Muscle layer of duodenum (tissue), 2 donors: Measurements from ENCODE around the gene NHSL2.

Experiments used
- H3K27ac ChIP-seq: one replicate; pipeline ENCODE4 v1.7.0; 2013; ENCODE audit warnings: mild to moderate bottlenecking, low read length
- H3K27me3 ChIP-seq: one replicate; pipeline ENCODE4 v1.7.0; 2013; ENCODE audit warnings: low read depth, mild to moderate bottlenecking, control low read depth, low read length
- H3K36me3 ChIP-seq, 2 donors: one replicate each; pipeline ENCODE4 v1.7.0; 2013; ENCODE audit warnings: low read length in 2 of 2, control low read depth in 1 of 2, mild to moderate bottlenecking in 1 of 2; ENCODE audit not compliant: insufficient read depth in 2 of 2, control insufficient read depth in 1 of 2
- H3K4me1 ChIP-seq, 2 donors: one replicate each; pipeline ENCODE4 v1.7.0; 2013; ENCODE audit warnings: low read length in 2 of 2, mild to moderate bottlenecking in 2 of 2, control low read depth in 1 of 2, moderate library complexity in 1 of 2; ENCODE audit not compliant: insufficient read depth in 2 of 2, control insufficient read depth in 1 of 2
- H3K4me3 ChIP-seq, 2 donors: one replicate each; pipeline ENCODE4 v1.7.0; 2013; ENCODE audit warnings: low read length in 2 of 2, low read depth in 1 of 2, mild to moderate bottlenecking in 1 of 2
- H3K9me3 ChIP-seq, 2 donors: one replicate each; pipeline ENCODE4 v1.7.0; 2013; ENCODE audit warnings: low read length in 2 of 2, control low read depth in 1 of 2, mild to moderate bottlenecking in 1 of 2; ENCODE audit not compliant: control insufficient read depth in 1 of 2
- donor health status: healthy.

NHSL2 gene

DNA sequence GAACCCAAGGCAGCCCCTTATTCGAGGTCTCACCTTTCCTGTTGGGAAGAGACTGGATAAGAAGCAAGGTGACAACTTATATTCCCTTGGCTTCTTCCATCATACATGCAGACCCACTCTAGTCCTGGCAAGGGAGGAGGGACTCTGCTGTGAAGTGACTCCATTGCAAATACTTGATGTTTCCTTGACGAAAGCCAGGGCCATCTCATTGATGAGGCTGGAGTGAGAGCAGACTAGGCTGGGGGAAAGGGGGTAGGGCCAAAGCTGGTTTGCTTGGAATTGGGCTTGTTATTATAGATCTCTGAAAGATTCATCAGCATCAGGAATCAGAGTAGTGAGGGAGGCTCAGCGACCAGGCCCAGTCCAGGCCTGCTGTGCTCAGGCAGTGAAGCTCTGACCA is 2.3 kb upstream of the NHSL2 start:
- H3K27ac ChIP-seq: no peak overlapping the region
- H3K36me3 ChIP-seq: no peaks in the 10 kb centered on the region
- H3K4me1 ChIP-seq: peaks cover 0 to 4% of the 10 kb centered on the region in 2 donors
- no peaks in the 10 kb centered on the region for H3K9me3 ChIP-seq
- H3K4me3 ChIP-seq: no peak overlapping the region
- no peaks in the 10 kb centered on the region for H3K27me3 ChIP-seq

DNA sequence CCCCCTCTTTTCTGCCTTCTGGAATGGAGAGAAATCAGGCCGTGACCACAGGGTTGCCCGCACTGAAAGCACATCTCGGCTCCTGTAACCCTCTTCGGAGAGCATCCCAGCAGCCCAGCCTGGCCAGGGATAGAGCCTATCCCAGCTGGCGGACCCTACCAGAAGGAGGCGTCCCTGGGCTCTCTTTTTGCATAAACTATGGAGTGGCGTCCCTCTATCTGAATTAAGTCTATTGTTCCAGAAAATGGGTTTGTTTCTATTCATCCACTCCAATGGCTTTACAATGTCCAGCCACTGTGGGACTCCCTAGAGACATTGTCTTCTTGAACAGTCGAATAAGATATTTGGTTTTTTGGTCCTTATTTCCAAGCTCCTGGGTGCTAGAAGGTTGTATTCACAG is 689 bp upstream of the NHSL2 start:
- Histone ChIP-seq H3K9me3 (no peaks in the 10 kb centered on the region), H3K27me3 (no peaks in the 10 kb centered on the region), H3K4me1 (peaks cover 0 to 4% of the 10 kb centered on the region in 2 donors), H3K27ac (no peak overlapping the region), H3K4me3 (peak overlapping the region; percentile 11 to 61), H3K36me3 (no peaks in the 10 kb centered on the region)

DNA sequence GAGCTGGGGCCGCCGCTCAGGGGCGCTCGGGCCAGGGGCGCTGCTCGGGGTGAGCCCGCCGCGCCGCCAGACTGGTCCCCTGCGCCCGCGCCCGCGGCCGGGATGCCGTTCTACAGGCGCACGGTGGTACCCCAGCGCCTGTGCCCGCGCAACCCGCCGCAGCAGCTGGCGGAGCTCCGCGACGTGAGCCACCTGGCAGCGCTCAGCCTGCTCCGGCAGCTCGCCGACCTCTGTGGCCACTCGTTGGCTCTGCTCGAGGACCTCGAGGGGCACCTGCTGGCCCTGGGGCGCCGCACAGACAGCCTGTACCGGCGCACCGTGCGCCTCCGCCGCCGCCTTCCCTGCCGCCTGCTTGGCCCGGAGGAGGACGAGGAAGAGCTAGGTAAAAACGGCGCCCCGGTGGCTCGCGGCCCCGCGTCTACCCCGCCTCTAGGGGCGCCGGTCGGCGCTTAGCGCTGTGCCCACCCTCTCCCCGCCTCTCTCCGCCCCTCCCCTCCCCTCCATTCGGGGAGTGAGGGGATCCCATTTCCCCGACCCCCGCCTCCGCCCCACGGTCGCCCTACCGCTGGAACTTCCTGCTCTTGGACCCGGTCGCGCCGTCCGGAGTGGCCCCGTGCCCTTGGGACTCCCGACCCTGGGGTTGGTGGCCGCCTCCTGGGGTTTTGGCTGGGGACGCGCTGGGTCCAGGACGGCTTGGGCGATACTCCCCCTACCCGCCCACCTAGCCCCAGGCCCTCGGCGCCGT is 513 bp downstream of the NHSL2 start:
- Histone ChIP-seq H3K36me3 (no peaks in the 10 kb centered on the region), H3K4me3 (peak overlapping the region; percentile 30 to 61), H3K27me3 (no peaks in the 10 kb centered on the region), H3K9me3 (no peaks in the 10 kb centered on the region), H3K4me1 (peaks cover 0 to 4% of the 10 kb centered on the region in 2 donors), H3K27ac (no peak overlapping the region)

DNA sequence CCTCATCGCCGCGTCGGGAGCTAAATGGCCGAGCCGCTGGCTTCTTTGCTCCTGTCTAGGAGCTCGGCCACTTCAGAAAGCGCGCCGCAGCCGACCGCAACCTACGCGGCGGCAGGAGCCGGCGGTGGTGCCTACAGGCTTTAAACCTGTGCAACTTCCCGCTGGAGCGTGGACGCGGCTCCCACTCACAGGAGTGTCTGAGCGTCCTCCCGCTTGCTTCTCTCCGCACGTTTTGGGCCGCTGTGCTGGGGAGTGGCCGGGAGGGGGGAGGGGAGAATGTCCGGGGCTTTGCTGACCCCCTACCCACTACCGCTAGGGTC is 1.0 kb downstream of the NHSL2 start:
- Histone ChIP-seq H3K4me3 (peak overlapping the region; percentile 30 to 61), H3K27me3 (no peaks in the 10 kb centered on the region), H3K27ac (no peak overlapping the region), H3K9me3 (no peaks in the 10 kb centered on the region), H3K4me1 (peaks cover 0 to 4% of the 10 kb centered on the region in 2 donors), H3K36me3 (no peaks in the 10 kb centered on the region)

DNA sequence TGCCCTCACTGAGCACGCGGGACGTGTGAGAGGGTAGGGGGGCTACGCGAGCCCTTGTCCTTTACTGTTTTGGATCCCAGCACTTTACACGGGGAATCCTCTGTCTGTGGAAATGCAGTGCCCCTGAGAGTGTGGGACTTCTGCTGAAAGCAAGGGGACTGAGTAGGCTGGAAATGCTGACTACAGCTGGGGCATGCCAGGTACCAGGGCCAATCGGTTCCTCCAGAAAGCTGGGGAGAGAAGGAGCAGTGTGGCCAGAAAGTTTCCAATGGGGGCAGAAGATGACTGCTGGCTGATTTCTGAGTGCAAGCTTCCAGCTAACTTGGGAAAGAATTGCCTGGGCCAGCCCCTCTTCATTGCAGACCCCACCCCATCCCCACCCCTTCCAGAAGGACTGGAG is 1.5 kb downstream of the NHSL2 start:
- peak overlapping the region; percentile 30 to 61 for H3K4me3 ChIP-seq
- no peaks in the 10 kb centered on the region for H3K36me3 ChIP-seq
- H3K9me3 ChIP-seq: no peaks in the 10 kb centered on the region
- H3K27me3 ChIP-seq: no peaks in the 10 kb centered on the region
- peaks cover 0 to 4% of the 10 kb centered on the region in 2 donors for H3K4me1 ChIP-seq
- H3K27ac ChIP-seq: no peak overlapping the region

DNA sequence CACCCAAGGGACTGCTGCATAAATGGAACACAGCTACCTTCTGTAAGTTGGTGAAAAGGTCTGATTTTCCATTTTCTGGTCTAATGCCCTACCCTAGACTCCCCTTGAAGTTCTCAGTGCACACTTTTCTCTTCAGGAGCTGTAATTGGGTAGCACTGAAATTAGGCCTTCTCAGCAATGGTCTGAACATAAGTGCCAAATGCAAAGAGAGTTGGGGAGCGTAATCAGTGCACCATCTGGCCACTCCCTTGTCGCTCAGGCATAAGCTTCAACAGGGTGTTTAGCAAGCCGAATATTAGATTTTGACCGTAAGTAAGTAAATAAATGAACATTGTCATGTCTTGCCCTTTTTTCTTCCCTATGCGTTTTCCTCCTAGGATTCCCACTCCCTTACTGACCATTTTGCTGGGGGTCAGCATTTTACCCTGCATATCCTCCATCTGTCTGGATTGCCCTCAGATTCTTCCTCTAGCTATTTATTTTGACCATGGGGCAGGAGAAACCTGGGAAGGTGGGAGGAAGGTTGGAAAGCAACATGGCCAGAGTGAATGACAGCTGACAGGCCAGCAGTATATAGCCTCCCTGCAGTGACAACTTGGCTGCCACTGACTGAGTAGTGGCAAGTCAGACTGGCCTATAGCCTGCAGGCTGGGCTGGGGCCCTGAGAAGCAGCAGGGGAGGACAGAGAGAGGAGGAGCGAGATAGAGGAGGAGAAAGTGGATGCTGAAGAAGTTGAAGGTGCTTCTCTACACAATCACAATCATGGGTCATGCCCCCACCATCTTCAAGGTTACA is 2.7 kb downstream of the NHSL2 start:
- Histone ChIP-seq H3K4me1 (peaks cover 0 to 4% of the 10 kb centered on the region in 2 donors), H3K27me3 (no peaks in the 10 kb centered on the region), H3K4me3 (no peak overlapping the region), H3K9me3 (no peaks in the 10 kb centered on the region), H3K27ac (no peak overlapping the region), H3K36me3 (no peaks in the 10 kb centered on the region)

DNA sequence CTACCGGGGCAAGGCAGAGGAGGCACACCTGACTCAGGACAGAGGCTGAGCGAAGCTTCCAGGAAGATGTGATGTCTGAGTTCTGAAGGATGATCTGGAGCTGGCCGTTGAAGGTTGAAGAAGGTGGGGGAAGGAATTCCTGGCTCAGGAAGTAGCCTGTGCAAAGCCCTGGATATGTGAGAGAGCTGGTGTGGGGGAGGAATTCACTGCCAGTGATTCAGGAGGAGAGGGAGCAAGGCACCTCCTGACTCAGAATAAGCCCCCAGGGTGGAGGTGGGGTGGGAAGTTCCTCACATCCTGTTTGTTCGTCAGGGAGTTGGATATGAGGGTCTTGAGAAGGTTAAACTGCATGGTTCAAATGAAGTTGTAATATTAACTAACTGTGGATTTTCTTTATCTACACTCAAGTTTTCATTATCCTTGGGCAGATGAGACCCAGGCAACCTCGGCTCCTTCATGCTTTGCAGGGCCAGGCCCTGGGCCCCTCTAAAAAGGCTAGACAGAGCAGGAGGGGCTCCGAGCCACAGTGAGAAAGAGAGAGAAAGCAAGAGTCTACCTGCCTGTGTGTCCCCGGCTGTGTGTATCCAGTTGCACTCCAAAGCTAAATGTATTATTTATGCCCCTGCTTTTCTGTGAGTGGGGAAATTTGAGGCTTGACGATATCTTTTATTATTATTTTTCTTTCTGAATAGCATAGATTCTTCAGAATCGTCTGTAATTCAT is 7.1 kb downstream of the NHSL2 start:
- Histone ChIP-seq H3K9me3 (no peaks in the 10 kb centered on the region), H3K4me1 (no peaks in the 10 kb centered on the region), H3K27ac (no peak overlapping the region), H3K27me3 (no peaks in the 10 kb centered on the region), H3K4me3 (no peak overlapping the region), H3K36me3 (no peaks in the 10 kb centered on the region)

DNA sequence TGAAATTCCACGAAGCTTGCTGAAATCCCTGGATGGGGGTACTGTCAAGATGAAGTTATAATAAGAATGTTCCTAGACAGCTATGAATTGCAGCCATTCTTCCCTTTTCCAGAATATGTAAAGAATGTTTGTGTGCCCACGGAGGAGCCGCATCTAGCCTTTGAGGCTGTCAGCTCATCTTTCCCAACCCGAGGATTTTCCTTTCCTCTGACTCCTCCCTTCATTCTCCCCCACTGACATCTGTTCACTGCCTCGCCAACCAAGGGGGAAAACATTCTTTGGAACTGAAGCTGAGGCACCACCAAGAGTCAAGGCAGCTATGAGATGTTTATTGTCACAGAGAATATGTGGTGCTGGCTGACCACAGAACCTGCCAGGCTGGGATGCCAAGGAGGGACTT is 8.8 kb downstream of the NHSL2 start:
- Histone ChIP-seq H3K4me3 (no peak overlapping the region), H3K9me3 (no peaks in the 10 kb centered on the region), H3K4me1 (no peaks in the 10 kb centered on the region), H3K27ac (no peak overlapping the region), H3K27me3 (no peaks in the 10 kb centered on the region), H3K36me3 (no peaks in the 10 kb centered on the region)

DNA sequence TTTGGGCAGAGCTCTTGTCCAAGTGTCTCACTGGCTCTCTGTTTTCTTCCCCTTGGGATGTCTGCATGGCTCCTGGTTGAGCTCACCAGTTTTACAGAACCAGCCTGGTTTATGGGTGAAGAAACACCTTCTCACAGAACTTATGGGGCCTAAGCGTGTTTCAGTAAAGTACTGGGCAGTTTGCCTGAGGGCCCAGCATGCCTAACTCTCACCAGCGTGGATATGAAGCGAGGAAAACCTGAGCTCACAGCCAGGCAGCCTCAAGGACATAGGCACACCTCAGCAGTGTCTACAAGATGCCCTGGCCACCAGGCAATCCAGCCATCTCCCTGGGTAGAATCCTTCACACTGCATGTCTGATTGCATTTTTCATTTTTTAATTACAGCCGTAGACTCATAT is 9.2 kb downstream of the NHSL2 start:
- Histone ChIP-seq H3K9me3 (no peaks in the 10 kb centered on the region), H3K4me1 (no peaks in the 10 kb centered on the region), H3K27me3 (no peaks in the 10 kb centered on the region), H3K36me3 (no peaks in the 10 kb centered on the region), H3K27ac (no peak overlapping the region), H3K4me3 (no peak overlapping the region)

DNA sequence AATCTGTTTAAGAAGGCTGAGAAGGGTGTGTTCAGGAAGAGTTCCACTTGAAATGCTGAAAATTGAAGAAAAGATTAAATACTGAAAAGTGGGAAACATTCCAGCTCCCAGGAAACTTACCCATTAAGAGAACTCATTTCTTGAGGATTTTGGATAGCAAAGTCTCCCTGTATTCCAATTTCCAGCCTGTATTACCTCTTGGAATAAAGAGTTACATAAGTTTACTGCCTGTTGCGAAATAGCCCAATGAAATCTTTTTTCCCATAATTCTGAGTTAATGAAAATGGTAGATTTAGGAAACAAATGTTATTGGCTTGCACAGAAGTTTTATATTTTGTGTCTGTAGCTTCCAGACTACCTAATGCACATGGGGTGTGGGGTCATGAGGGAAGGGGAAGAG is 12.0 kb downstream of the NHSL2 start:
- Histone ChIP-seq H3K4me3 (no peak overlapping the region), H3K4me1 (no peaks in the 10 kb centered on the region), H3K9me3 (no peaks in the 10 kb centered on the region), H3K27me3 (no peaks in the 10 kb centered on the region), H3K36me3 (no peaks in the 10 kb centered on the region), H3K27ac (no peak overlapping the region)

DNA sequence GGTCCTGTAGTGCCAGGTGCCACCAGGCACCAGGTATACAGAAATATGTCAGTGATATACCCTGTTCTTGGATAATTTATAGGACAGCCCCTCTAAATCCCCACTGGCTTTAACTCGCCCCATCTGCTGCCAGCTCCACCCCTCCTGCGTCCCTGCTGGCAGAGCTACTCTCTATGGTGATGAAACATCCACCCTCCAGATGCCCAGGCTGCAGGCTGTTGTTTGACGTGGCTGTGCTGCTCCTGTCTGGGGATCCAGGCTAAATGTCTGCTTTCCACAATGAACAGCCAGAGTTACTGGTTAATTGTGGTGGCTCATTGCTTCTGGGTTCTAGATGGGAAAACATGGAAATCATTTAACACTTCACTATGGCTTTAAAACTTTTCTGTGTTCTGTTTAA is 12.9 kb downstream of the NHSL2 start:
- H3K27ac ChIP-seq: no peak overlapping the region
- H3K36me3 ChIP-seq: no peaks in the 10 kb centered on the region
- no peaks in the 10 kb centered on the region for H3K9me3 ChIP-seq
- H3K4me1 ChIP-seq: no peaks in the 10 kb centered on the region
- H3K4me3 ChIP-seq: no peak overlapping the region
- H3K27me3 ChIP-seq: no peaks in the 10 kb centered on the region
